Daoy (cell line): ENCODE measurements around the gene TFCP2. TPM values are rescaled to one million over a fixed set of nuclear protein-coding genes. Genes with fewer than 3 reads are reported as not detected.

Source experiments
- DNase-seq: peaks from one replicate; pipeline ENCODE4 v3.0.0-alpha.2; 2015; ENCODE audit warnings: low read depth
- total RNA-seq: library from RNA; depleted of rRNA; stranded (reverse); fragments of >200 nt; shearing (Covaris generic); gene quantifications from 2 replicates; pipeline ENCODE4 v1.2.3, GENCODE V29; 2014

Gene TFCP2
- total RNA-seq, 1 experiment from 2014 or later = 9.5 TPM

- no peak for DNase-seq
These were observed 25.0 kb upstream of the TFCP2 start for GRCh38 chr12:51197736-51198567.

- no peak for DNase-seq
These were observed 23.6 kb upstream of the TFCP2 start for GRCh38 chr12:51196547-51196946.

- DNase-seq = no peak
These were observed 22.9 kb upstream of the TFCP2 start for GRCh38 chr12:51195841-51196240.

GRCh38 chr12:51192284-51192671 lies 19.3 kb upstream of the TFCP2 start:
- no peak for DNase-seq

- no peak for DNase-seq
These were observed 18.8 kb upstream of the TFCP2 start for GRCh38 chr12:51191516-51192283.

- no peak for DNase-seq
These were observed 17.9 kb upstream of the TFCP2 start for GRCh38 chr12:51190820-51191219.

GRCh38 chr12:51189790-51190355 lies 16.9 kb upstream of the TFCP2 start:
- no peak for DNase-seq

GRCh38 chr12:51188359-51189051 lies 15.6 kb upstream of the TFCP2 start:
- DNase-seq = no peak

GRCh38 chr12:51187370-51187987 lies 14.5 kb upstream of the TFCP2 start:
- no peak for DNase-seq

GRCh38 chr12:51186465-51187085 lies 13.6 kb upstream of the TFCP2 start:
- no peak for DNase-seq

- DNase-seq = no peak
These were observed 12.3 kb upstream of the TFCP2 start for GRCh38 chr12:51185171-51185717.

- peak; percentile 46 for DNase-seq
These were observed 10.9 kb upstream of the TFCP2 start for GRCh38 chr12:51183816-51184215.

GRCh38 chr12:51183349-51183748 lies 10.4 kb upstream of the TFCP2 start:
- DNase-seq = no peak

GRCh38 chr12:51181558-51181957 lies 8.6 kb upstream of the TFCP2 start:
- no peak for DNase-seq

- no peak for DNase-seq
These were observed 5.0 kb upstream of the TFCP2 start for GRCh38 chr12:51177897-51178296.

- no peak for DNase-seq
These were observed 1.6 kb upstream of the TFCP2 start for GRCh38 chr12:51174501-51174900.

GRCh38 chr12:51171884-51172514 lies 936 bp downstream of the TFCP2 start:
- peak; percentile 23 for DNase-seq

- no peak for DNase-seq
These were observed 9.1 kb downstream of the TFCP2 start for GRCh38 chr12:51163795-51164194.

GRCh38 chr12:51162217-51162616 lies 10.7 kb downstream of the TFCP2 start:
- DNase-seq = no peak

- DNase-seq = no peak
These were observed 12.0 kb downstream of the TFCP2 start for GRCh38 chr12:51160814-51161459.
